Fibroblast of lung (primary cell): ENCODE measurements around the gene NXPE3.

ENCODE experiments used
- EZH2 ChIP-seq: IDR thresholded peaks from 2 replicates; pipeline ENCODE4 v1.5.1; 2012; ENCODE audit warnings: low read length, control low read depth, mild to moderate bottlenecking; ENCODE audit errors: missing control alignments
- TF ChIP-seq, protein P1 (sequence below), 2 donors: IDR thresholded peaks in 1 of 2; conservative IDR thresholded peaks in 1 of 2; 1 replicate in 1 of 2; 2 replicates in 1 of 2; pipeline ENCODE4 v1.5.1; 2011 to 2012; ENCODE audit warnings: low read length in 2 of 2, control low read depth in 1 of 2, inconsistent platforms in 1 of 2, low read depth in 1 of 2, mild to moderate bottlenecking in 1 of 2

GRCh38 chr3:101802179-101802578, 23.2 kb downstream of the NXPE3 start:
- TF ChIP-seq, protein P1, sequence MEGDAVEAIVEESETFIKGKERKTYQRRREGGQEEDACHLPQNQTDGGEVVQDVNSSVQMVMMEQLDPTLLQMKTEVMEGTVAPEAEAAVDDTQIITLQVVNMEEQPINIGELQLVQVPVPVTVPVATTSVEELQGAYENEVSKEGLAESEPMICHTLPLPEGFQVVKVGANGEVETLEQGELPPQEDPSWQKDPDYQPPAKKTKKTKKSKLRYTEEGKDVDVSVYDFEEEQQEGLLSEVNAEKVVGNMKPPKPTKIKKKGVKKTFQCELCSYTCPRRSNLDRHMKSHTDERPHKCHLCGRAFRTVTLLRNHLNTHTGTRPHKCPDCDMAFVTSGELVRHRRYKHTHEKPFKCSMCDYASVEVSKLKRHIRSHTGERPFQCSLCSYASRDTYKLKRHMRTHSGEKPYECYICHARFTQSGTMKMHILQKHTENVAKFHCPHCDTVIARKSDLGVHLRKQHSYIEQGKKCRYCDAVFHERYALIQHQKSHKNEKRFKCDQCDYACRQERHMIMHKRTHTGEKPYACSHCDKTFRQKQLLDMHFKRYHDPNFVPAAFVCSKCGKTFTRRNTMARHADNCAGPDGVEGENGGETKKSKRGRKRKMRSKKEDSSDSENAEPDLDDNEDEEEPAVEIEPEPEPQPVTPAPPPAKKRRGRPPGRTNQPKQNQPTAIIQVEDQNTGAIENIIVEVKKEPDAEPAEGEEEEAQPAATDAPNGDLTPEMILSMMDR (conservative IDR thresholded peaks at IDR 0.05 in 1 of 2, IDR thresholded peaks at IDR 0.05 in 1 of 2; ENCODE audit: low read depth in 1 of 2, low read length in 2 of 2) = no peak
- TF ChIP-seq EZH2 = no peak
